Measurements from ENCODE around the gene FBXO9.
"Not testable (repeated sequence)": the region's sequence is repeated elsewhere in the genome, so short reads cannot be mapped to it uniquely, and the experiment has no call there.

Gene FBXO9

DNA sequence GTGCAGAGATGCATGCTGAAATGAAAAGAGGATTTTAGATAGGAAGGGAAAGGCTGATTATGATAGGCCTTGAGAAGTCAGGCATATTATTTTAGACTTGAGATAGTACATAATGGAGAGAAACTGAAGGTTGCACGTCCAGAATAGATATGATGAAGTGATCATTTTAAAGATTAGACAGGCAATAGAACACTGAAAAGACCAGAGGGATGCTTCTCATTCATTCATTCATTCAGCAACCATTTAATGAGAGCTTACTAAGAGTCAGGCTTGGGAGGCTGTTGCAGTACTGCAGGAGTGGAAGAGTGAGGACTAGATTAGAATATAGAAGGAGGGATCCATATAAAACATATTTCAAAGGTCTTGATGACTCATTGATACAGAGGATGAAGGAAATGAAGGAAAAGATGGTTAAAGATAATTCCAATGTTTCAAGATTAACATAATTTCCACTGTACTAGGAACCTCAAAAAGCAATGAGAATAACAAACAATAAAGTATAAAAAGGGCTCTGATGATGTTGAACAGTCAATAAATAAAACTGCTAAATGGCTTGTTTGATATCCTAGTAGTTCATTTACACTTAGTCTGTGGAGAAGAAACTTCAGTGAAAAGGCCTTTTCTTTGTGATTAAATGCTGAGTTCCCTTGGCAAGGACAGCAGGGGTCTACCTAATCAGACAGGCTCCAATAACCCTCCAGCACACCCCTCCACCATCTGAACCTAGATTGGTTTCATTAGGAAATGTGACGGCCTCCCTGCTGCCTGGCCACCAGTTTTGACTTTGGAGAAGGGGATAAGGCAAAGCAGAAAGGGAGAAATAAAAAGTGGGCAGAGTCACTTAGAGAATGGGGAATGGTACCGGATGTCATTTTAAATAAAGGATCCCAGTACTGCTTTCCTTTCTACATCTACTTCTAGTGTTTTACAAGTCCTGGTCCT, 5.3 kb upstream of the FBXO9 start:
- peak overlapping the region in 1 of 2 donors; percentile 93 for H3K27ac ChIP-seq (ENCODE audit: low read depth in 2 of 2, low read length in 2 of 2)

DNA sequence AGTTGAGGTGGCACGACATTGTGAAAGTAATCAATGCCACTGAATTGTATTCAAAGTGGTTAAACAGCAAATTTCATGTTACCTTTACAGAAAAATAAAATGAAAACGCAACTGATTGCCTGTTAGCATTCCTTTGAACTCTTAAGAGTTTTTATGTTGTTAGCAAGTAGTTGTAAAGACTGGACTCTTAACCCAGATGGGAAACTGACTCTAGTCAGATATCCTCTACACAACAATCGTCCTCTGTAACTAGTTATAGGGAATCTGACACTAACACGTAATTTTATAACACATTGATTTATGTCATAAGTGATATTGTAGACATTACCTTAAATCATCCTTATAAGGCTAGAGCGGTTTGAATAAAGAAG, 3.0 kb upstream of the FBXO9 start:
- Histone ChIP-seq H3K9me3 (ENCODE audit: control insufficient read depth in 2 of 2, low read length in 2 of 2) (no peaks in the 10 kb centered on the region), H3K4me3 (ENCODE audit: low read length in 2 of 2) (peak overlapping the region; percentile 82 to 88), H3K27me3 (ENCODE audit: control insufficient read depth in 2 of 2, insufficient read depth in 2 of 2, low read length in 2 of 2) (no peaks in the 10 kb centered on the region), H3K36me3 (ENCODE audit: control insufficient read depth in 2 of 2, insufficient read depth in 2 of 2, low read length in 2 of 2) (no peaks in the 10 kb centered on the region), H3K4me1 (ENCODE audit: control insufficient read depth in 2 of 2, insufficient read depth in 2 of 2, low read length in 2 of 2) (peaks cover 28 to 45% of the 10 kb centered on the region in 2 donors), H3K9ac (ENCODE audit: low read depth in 1 of 2, low read length in 2 of 2) (peak overlapping the region; percentile 80 to 92), H3K27ac (ENCODE audit: low read depth in 2 of 2, low read length in 2 of 2) (peak overlapping the region; percentile 92 to 93)

More for the DNA sequence above, 5.3 kb upstream of the FBXO9 start:
- Histone ChIP-seq H3K9ac (ENCODE audit: low read depth in 1 of 2, low read length in 2 of 2) (peak overlapping the region; percentile 80 to 92), H3K36me3 (ENCODE audit: control insufficient read depth in 2 of 2, insufficient read depth in 2 of 2, low read length in 2 of 2) (no peaks in the 10 kb centered on the region), H3K4me3 (ENCODE audit: low read length in 2 of 2) (peak overlapping the region; percentile 82 to 88), H3K4me1 (ENCODE audit: control insufficient read depth in 2 of 2, insufficient read depth in 2 of 2, low read length in 2 of 2) (peaks cover 23 to 39% of the 10 kb centered on the region in 2 donors), H3K9me3 (ENCODE audit: control insufficient read depth in 2 of 2, low read length in 2 of 2) (no peaks in the 10 kb centered on the region), H3K27me3 (ENCODE audit: control insufficient read depth in 2 of 2, insufficient read depth in 2 of 2, low read length in 2 of 2) (no peaks in the 10 kb centered on the region)

DNA sequence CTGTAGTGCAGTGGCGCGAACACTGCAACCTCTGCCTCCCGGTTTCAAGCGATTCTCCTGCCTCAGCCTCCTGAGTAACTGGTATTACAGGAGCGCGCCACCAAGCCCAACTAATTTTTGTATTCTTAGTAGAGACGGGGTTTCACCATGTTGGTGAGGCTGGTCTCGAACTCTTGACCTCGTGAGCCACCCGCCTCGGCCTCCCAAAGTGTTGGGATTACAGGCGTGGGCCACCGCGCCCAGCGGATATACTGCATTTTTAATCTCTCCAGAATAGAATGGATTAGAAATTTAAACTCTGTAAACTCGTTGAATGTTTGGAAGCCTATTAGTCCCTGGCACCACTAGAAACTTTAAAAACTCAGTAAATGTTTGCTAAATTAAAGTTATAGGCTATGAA, 949 bp upstream of the FBXO9 start:
- Histone ChIP-seq H3K27ac (ENCODE audit: low read depth in 2 of 2, low read length in 2 of 2) (peak overlapping the region in 1 of 2 donors; percentile 81), H3K4me1 (ENCODE audit: control insufficient read depth in 2 of 2, insufficient read depth in 2 of 2, low read length in 2 of 2) (peaks cover 21 to 34% of the 10 kb centered on the region in 2 donors), H3K4me3 (ENCODE audit: low read length in 2 of 2) (peak overlapping the region; percentile 73 to 92)
- not testable (repeated sequence) for H3K9ac ChIP-seq (ENCODE audit: low read depth in 1 of 2, low read length in 2 of 2); H3K9me3 ChIP-seq (ENCODE audit: control insufficient read depth in 2 of 2, low read length in 2 of 2); H3K36me3 ChIP-seq (ENCODE audit: control insufficient read depth in 2 of 2, insufficient read depth in 2 of 2, low read length in 2 of 2); H3K27me3 ChIP-seq (ENCODE audit: control insufficient read depth in 2 of 2, insufficient read depth in 2 of 2, low read length in 2 of 2)

DNA sequence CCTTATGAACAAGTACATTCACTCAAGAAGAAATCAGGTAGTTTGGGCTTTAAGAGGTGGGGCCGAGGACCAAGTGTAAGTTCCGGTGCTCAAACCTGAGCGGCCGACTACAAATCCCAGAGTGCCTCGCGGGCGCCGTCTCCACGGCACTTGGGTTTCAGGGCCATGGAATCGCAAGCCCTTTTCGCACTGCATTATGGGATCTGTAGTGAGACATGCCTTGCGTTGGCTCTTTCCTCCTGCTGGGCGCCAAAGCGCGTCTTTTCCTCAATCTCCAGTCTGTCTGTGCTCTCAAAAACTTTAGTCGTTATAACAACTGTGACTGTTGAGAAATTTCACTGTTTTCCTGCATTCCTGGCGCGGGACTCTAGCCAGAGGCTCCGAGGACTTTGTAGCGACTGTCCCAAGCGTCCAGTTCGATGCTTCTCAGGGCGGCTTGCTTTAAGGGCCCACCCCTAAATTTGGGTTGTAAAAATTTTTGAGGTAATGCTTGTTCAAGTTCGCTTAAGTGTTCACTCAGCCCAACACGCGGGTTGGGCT, 408 bp upstream of the FBXO9 start:
- Histone ChIP-seq H3K27ac (ENCODE audit: low read depth in 2 of 2, low read length in 2 of 2) (peak overlapping the region; percentile 81 to 86), H3K36me3 (ENCODE audit: control insufficient read depth in 2 of 2, insufficient read depth in 2 of 2, low read length in 2 of 2) (peaks cover 0 to 2% of the 10 kb centered on the region in 2 donors), H3K4me1 (ENCODE audit: control insufficient read depth in 2 of 2, insufficient read depth in 2 of 2, low read length in 2 of 2) (peaks cover 19 to 31% of the 10 kb centered on the region in 2 donors)

DNA sequence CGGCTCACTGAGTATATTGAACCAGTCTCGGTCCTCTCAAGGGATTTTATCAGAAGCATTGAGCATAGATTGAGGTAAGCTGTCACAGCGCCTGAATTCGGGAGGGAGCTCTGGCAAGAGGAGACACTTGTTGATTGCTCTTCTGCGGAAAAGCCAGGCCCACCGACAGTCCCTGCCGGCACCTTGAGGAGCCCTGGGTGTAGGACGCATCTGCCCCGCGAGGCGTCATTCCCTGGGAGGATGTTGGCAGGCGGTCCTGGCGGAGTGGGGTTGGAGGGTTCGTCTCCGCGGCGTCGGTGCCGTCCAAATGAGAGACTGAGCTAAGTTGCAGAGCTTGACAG, 843 bp downstream of the FBXO9 start:
- H3K9ac ChIP-seq (ENCODE audit: low read depth in 1 of 2, low read length in 2 of 2) = peak overlapping the region; percentile 81 to 94
- H3K4me3 ChIP-seq (ENCODE audit: low read length in 2 of 2) = peak overlapping the region; percentile 73 to 92
- peaks cover 13 to 26% of the 10 kb centered on the region in 2 donors for H3K4me1 ChIP-seq (ENCODE audit: control insufficient read depth in 2 of 2, insufficient read depth in 2 of 2, low read length in 2 of 2)
- no peaks in the 10 kb centered on the region for H3K27me3 ChIP-seq (ENCODE audit: control insufficient read depth in 2 of 2, insufficient read depth in 2 of 2, low read length in 2 of 2)
- no peaks in the 10 kb centered on the region for H3K9me3 ChIP-seq (ENCODE audit: control insufficient read depth in 2 of 2, low read length in 2 of 2)
- peaks cover 2 to 3% of the 10 kb centered on the region in 2 donors for H3K36me3 ChIP-seq (ENCODE audit: control insufficient read depth in 2 of 2, insufficient read depth in 2 of 2, low read length in 2 of 2)
- peak overlapping the region; percentile 81 to 86 for H3K27ac ChIP-seq (ENCODE audit: low read depth in 2 of 2, low read length in 2 of 2)

More for the DNA sequence above, 408 bp upstream of the FBXO9 start:
- peak overlapping the region; percentile 73 to 92 for H3K4me3 ChIP-seq (ENCODE audit: low read length in 2 of 2)
- H3K9me3 ChIP-seq (ENCODE audit: control insufficient read depth in 2 of 2, low read length in 2 of 2) = no peaks in the 10 kb centered on the region
- no peaks in the 10 kb centered on the region for H3K27me3 ChIP-seq (ENCODE audit: control insufficient read depth in 2 of 2, insufficient read depth in 2 of 2, low read length in 2 of 2)
- H3K9ac ChIP-seq (ENCODE audit: low read depth in 1 of 2, low read length in 2 of 2) = peak overlapping the region; percentile 81 to 94

DNA sequence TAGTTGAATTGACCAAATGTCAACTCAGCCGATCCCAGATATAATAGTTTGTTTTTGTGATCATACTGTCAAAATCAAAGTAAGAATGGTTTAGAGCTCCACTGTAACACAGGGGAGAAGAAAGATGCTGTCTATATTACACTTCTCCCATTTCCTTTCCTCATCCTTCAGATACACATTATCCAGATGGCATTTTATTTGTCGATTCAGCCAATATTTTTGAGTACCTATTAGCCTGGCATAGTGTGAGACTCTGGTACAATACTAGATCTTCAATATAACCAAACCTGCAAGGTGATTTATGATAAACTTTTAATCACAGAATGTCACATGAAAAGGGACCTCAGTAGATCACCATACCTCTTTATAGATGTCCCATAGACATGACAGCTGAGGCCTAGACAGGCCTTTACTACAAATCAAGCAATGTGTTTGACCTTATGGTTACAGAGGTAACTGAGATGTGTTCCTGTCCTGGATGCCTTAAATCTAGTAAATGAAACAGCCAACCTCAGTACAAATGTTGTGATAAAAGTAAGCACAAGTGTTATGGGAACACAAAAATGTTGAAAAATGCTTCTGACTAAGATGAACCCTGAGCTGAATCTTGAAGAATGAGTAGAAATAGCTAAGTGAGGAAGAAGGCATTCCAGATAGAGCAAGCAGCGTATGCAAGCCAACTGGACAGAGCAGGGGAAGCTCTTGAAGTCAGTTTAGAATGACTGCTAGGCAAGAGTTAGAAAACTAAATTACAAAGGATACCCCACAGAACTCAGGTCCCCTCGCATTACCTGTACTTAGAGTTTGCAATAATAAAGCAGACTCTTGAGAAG, 1.9 kb downstream of the FBXO9 start:
- Histone ChIP-seq H3K27me3 (ENCODE audit: control insufficient read depth in 2 of 2, insufficient read depth in 2 of 2, low read length in 2 of 2) (no peaks in the 10 kb centered on the region), H3K4me3 (ENCODE audit: low read length in 2 of 2) (peak overlapping the region in 1 of 2 donors; percentile 92), H3K9me3 (ENCODE audit: control insufficient read depth in 2 of 2, low read length in 2 of 2) (no peaks in the 10 kb centered on the region), H3K9ac (ENCODE audit: low read depth in 1 of 2, low read length in 2 of 2) (no peak overlapping the region), H3K27ac (ENCODE audit: low read depth in 2 of 2, low read length in 2 of 2) (no peak overlapping the region), H3K36me3 (ENCODE audit: control insufficient read depth in 2 of 2, insufficient read depth in 2 of 2, low read length in 2 of 2) (peaks cover 3 to 5% of the 10 kb centered on the region in 2 donors), H3K4me1 (ENCODE audit: control insufficient read depth in 2 of 2, insufficient read depth in 2 of 2, low read length in 2 of 2) (peaks cover 11 to 22% of the 10 kb centered on the region in 2 donors)

DNA sequence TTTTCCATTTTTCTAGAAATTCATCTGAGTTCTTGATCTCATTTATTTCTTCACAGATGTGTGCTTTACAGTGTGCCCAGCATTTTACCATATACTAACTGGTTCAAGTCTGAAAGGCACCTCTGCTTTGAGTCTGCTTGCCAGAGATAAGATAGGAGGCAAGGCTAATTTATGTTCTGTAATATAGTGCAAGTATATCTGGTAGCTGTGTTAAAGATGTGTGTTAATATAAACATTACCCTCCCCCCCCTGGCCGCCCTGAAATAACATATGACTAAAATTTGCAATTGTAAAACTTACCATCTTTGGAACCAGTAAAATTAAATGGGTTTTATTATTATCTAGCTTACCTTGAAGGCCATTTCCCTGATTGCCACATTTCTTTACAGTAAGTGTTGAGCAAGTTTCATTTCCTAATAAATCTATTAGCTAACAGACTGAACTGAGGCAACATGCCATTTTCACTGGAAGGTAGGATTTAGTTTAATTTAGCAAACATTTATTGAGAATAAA, 2.7 kb downstream of the FBXO9 start:
- H3K9ac ChIP-seq (ENCODE audit: low read depth in 1 of 2, low read length in 2 of 2) = no peak overlapping the region
- no peaks in the 10 kb centered on the region for H3K9me3 ChIP-seq (ENCODE audit: control insufficient read depth in 2 of 2, low read length in 2 of 2)
- peaks cover 5 to 7% of the 10 kb centered on the region in 2 donors for H3K36me3 ChIP-seq (ENCODE audit: control insufficient read depth in 2 of 2, insufficient read depth in 2 of 2, low read length in 2 of 2)
- H3K27ac ChIP-seq (ENCODE audit: low read depth in 2 of 2, low read length in 2 of 2) = no peak overlapping the region
- peaks cover 8 to 17% of the 10 kb centered on the region in 2 donors for H3K4me1 ChIP-seq (ENCODE audit: control insufficient read depth in 2 of 2, insufficient read depth in 2 of 2, low read length in 2 of 2)
- no peaks in the 10 kb centered on the region for H3K27me3 ChIP-seq (ENCODE audit: control insufficient read depth in 2 of 2, insufficient read depth in 2 of 2, low read length in 2 of 2)
- no peak overlapping the region for H3K4me3 ChIP-seq (ENCODE audit: low read length in 2 of 2)

DNA sequence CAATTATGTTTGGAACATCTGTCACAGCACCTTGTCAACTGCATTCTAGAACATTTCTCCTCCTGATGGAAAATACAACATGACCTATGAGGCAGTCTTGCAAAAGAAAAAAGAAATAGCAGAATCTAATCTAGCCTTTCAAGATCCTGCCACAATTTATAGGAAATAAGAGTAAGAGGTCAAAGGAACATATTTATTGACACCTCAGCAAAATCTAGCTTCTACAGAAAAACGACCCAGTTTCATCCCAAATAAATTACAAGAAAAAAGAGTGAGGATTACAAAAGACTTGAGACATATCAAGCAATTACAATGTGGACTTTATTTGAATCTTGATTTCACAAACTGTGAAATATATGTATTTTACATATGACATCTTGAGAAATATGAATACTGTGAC, 4.2 kb downstream of the FBXO9 start:
- no peak overlapping the region for H3K27ac ChIP-seq (ENCODE audit: low read depth in 2 of 2, low read length in 2 of 2)
- H3K36me3 ChIP-seq (ENCODE audit: control insufficient read depth in 2 of 2, insufficient read depth in 2 of 2, low read length in 2 of 2) = peaks cover 17% of the 10 kb centered on the region in 2 donors
- no peaks in the 10 kb centered on the region for H3K27me3 ChIP-seq (ENCODE audit: control insufficient read depth in 2 of 2, insufficient read depth in 2 of 2, low read length in 2 of 2)
- H3K4me3 ChIP-seq (ENCODE audit: low read length in 2 of 2) = no peak overlapping the region
- H3K9me3 ChIP-seq (ENCODE audit: control insufficient read depth in 2 of 2, low read length in 2 of 2) = no peaks in the 10 kb centered on the region
- H3K9ac ChIP-seq (ENCODE audit: low read depth in 1 of 2, low read length in 2 of 2) = peak overlapping the region in 1 of 2 donors; percentile 8
- peaks cover 6 to 13% of the 10 kb centered on the region in 2 donors for H3K4me1 ChIP-seq (ENCODE audit: control insufficient read depth in 2 of 2, insufficient read depth in 2 of 2, low read length in 2 of 2)

DNA sequence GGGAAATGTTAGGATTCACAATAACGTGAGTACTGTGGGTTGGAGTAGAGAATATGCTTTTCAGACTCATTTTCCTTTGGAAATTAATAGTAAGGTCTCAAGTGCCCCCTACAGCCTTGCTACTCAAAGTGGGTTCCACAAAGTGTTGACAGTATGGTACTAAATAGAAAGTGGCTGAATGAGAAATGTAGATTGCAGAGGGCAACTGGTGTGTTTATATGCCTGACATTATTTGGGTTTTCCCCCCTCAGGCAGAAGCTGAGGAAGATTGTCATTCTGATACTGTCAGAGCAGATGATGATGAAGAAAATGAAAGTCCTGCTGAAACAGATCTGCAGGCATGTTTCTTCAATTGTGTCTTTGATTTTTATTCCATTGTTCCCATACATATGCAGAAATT, 5.6 kb downstream of the FBXO9 start:
- no peaks in the 10 kb centered on the region for H3K9me3 ChIP-seq (ENCODE audit: control insufficient read depth in 2 of 2, low read length in 2 of 2)
- no peak overlapping the region for H3K4me3 ChIP-seq (ENCODE audit: low read length in 2 of 2)
- H3K27ac ChIP-seq (ENCODE audit: low read depth in 2 of 2, low read length in 2 of 2) = no peak overlapping the region
- H3K9ac ChIP-seq (ENCODE audit: low read depth in 1 of 2, low read length in 2 of 2) = no peak overlapping the region
- peaks cover 5 to 13% of the 10 kb centered on the region in 2 donors for H3K4me1 ChIP-seq (ENCODE audit: control insufficient read depth in 2 of 2, insufficient read depth in 2 of 2, low read length in 2 of 2)
- H3K36me3 ChIP-seq (ENCODE audit: control insufficient read depth in 2 of 2, insufficient read depth in 2 of 2, low read length in 2 of 2) = peaks cover 21 to 28% of the 10 kb centered on the region in 2 donors
- H3K27me3 ChIP-seq (ENCODE audit: control insufficient read depth in 2 of 2, insufficient read depth in 2 of 2, low read length in 2 of 2) = no peaks in the 10 kb centered on the region

All from mucosa of rectum (tissue), 2 donors.